Right cardiac atrium (tissue), 5 donors: ENCODE measurements around the gene SEL1L3. TPM values are rescaled to one million over a fixed set of nuclear protein-coding genes. Genes with fewer than 3 reads are reported as not detected.

Experiments
- ATAC-seq, 2 donors: fragments of 200-7000 bp; cut with Tn5 transposase; one replicate each; pipeline versions ENCODE4 v1.8.0 to v1.9.1; 2020; ENCODE audit warnings: moderate library complexity in 2 of 2, mild to moderate bottlenecking in 1 of 2
- DNase-seq, 3 donors: peaks; one replicate each; pipeline ENCODE4 v3.0.0-alpha.2; 2020
- H3K27ac ChIP-seq: one replicate; pipeline ENCODE4 v1.5.1; 2013; ENCODE audit warnings: mild to moderate bottlenecking, low read length, control low read depth, moderate library complexity
- H3K27me3 ChIP-seq: one replicate; pipeline ENCODE4 v1.6.1; 2013; ENCODE audit not compliant: control insufficient read depth, insufficient read depth
- H3K4me1 ChIP-seq: one replicate; pipeline ENCODE4 v1.6.1; 2013; ENCODE audit warnings: low read length; ENCODE audit not compliant: control insufficient read depth, insufficient read depth
- H3K4me3 ChIP-seq: one replicate; pipeline ENCODE4 v1.5.1; 2013; ENCODE audit warnings: low read length, control low read depth
- H3K9me3 ChIP-seq: one replicate; pipeline ENCODE4 v1.6.1; 2013; ENCODE audit warnings: low read length; ENCODE audit not compliant: control insufficient read depth
- WGBS: extraction: QIAGEN DNeasy Blood & Tissue Kit; methylation state at CpG from one replicate; pipeline ENCODE4 v1.1.7; 2013; 5-methylcytosine and 5-hydroxymethylcytosine counted together
- intact Hi-C, 4 donors: fragments of 100-400 bp; cut with DNase I; formaldehyde crosslinking; loops; one replicate each; pipeline versions ENCODE4 v1.11.0 to v1.14.0; 2022 to 2023
- polyA plus RNA-seq: library from polyadenylated mRNA; stranded (reverse); fragments of 200-250 nt; gene quantifications from one replicate; pipeline ENCODE4 v1.2.3, GENCODE V29; 2013
- total RNA-seq, 4 donors: library from RNA; stranded (reverse); fragmentation: NEBNext Ultra II Directional; extraction: Animal tissue kit (Norgen Biotek cat#: 25700); gene quantifications; one replicate each; pipeline ENCODE4 v1.2.1, GENCODE V29; 2021
- donor health status: healthy with polysubstance abuse.
- donor health status: DM: no; HTN: yes; CAD: no.
- donor health status: DM: no; HTN: no; CAD: no.
- donor health status: DM: no; HTN: yes; CAD: no; lungs with severe emphysema.
- donor health status: DM: yes; HTN: yes; CAD: no.

SEL1L3 gene
- total and polyA plus RNA-seq, 5 donors: 1.7 to 3.1 (median 2.7) TPM

- Histone ChIP-seq H3K4me3 (no peak overlapping the region), H3K27me3 (no peaks in the 10 kb centered on the region), H3K4me1 (no peaks in the 10 kb centered on the region), H3K27ac (no peak overlapping the region), H3K9me3 (no peaks in the 10 kb centered on the region)
- DNase-seq: no peak
- ATAC-seq: no peak
- 87% methylated on average over 11 of the region's 11 CpGs for WGBS
- intact Hi-C loops: no loop called here
Observed at GRCh38 chr4:25760518-25761157, 102.2 kb downstream of the SEL1L3 start.

DNA sequence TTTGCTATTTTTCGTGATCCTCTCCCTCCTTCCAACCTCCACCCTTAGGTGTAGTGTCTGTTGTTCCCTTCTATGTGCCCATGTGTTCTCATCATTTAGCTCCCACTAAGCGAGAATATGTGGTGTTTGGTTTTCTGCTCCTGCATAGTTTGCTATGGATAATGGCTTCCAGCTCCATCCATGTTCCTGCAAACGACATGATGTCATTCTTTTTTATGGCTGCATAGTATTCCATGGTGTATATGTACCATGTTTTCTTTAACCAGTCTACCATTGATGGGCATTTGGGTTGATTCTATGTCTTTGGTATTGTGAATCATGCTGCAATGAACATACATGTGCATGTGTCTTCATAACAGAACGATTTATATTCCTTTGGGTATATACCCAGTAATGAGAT is 102.7 kb downstream of the SEL1L3 start:
- Histone ChIP-seq H3K27me3 (no peaks in the 10 kb centered on the region), H3K4me1 (no peaks in the 10 kb centered on the region), H3K27ac (no peak overlapping the region), H3K9me3 (no peaks in the 10 kb centered on the region), H3K4me3 (no peak overlapping the region)
- intact Hi-C loops: no loop called here
- 98% methylated on average over 4 of the region's 4 CpGs for WGBS
- ATAC-seq (no peak), DNase-seq (no peak)

DNA sequence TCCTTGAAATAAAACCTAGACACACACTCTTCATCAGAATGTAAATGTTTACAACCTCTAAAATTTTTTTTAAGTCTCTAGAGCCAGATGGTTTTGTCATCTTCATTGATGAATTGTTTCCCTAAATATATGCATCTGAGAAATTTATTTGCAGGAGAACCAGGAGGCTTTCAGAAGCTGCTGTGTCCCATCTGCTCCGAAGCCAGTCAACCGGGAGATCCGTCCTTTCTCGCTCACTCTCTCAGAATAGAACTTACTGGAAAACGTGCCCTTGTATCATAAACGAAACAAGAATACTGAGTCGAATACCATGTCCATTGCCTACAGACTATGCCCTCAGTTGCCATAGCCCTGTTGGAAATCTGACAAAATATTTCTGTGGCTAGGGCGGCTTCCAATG is 103.7 kb downstream of the SEL1L3 start:
- DNase-seq (no peak), ATAC-seq (no peak)
- intact Hi-C loops: no loop called here
- no peak overlapping the region for H3K27ac ChIP-seq
- no peaks in the 10 kb centered on the region for H3K4me1 ChIP-seq
- WGBS: 98% methylated on average over 8 of the region's 8 CpGs
- no peaks in the 10 kb centered on the region for H3K27me3 ChIP-seq
- no peaks in the 10 kb centered on the region for H3K9me3 ChIP-seq
- H3K4me3 ChIP-seq: no peak overlapping the region

GRCh38 chr4:25757452-25757851 is 105.3 kb downstream of the SEL1L3 start:
- WGBS: 94% methylated on average over 8 of the region's 8 CpGs
- H3K27ac ChIP-seq: no peak overlapping the region
- intact Hi-C loops: no loop called here
- H3K4me3 ChIP-seq: no peak overlapping the region
- H3K9me3 ChIP-seq: no peaks in the 10 kb centered on the region
- DNase-seq (no peak), ATAC-seq (no peak)
- no peaks in the 10 kb centered on the region for H3K27me3 ChIP-seq
- H3K4me1 ChIP-seq: no peaks in the 10 kb centered on the region

DNA sequence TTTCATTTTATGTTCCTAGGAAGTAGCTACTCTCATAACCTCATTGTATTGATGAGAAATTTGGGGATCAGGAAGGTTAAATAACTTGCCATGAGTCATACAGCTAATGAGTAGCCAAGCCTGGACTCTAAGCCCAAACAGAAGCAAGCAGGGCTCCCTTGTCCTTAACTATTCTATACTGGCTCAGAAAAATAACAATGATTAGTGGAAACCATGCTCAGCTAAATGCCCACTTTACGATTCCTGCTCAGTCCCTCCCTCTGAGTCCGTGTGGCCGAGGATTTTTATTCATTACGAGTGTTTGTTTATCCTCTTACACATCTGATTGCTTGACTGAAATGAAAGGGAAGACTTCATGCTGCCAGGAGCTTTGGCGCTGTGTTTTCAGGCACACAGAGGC is 106.3 kb downstream of the SEL1L3 start:
- no peak for ATAC-seq
- no peak for DNase-seq

DNA sequence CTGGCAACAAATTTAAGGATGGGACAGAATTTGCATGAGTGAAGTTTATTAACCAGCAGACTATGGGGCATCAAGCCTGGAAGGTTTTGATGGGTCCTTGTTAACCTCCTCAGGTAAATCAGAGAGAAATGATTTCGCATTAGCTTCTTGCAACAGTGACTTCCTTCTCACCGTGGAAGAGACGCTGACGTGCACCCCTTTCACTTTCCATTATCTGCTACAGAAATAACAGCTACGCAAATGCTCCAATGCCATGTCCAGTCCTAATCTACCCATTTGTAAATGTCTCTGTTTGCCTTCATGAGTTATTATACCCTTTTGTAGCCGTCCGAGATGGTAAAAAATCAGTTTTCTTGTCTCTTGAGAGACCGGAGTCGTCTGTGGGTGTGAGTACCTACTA is 106.9 kb downstream of the SEL1L3 start:
- Histone ChIP-seq H3K9me3 (no peaks in the 10 kb centered on the region), H3K27me3 (no peaks in the 10 kb centered on the region), H3K27ac (no peak overlapping the region), H3K4me3 (no peak overlapping the region), H3K4me1 (no peaks in the 10 kb centered on the region)
- intact Hi-C loops: no loop called here
- ATAC-seq (no peak), DNase-seq (no peak)
- 85% methylated on average over 9 of the region's 9 CpGs for WGBS

More for the DNA sequence above, 106.3 kb downstream of the SEL1L3 start:
- Histone ChIP-seq H3K4me1 (no peaks in the 10 kb centered on the region), H3K9me3 (no peaks in the 10 kb centered on the region), H3K27me3 (no peaks in the 10 kb centered on the region), H3K27ac (no peak overlapping the region), H3K4me3 (no peak overlapping the region)
- intact Hi-C loops: no loop called here
- WGBS: 82% methylated on average over 5 of the region's 5 CpGs

GRCh38 chr4:25753239-25753638 is 109.5 kb downstream of the SEL1L3 start:
- DNase-seq (no peak), ATAC-seq (no peak)
- no peaks in the 10 kb centered on the region for H3K4me1 ChIP-seq
- no peaks in the 10 kb centered on the region for H3K9me3 ChIP-seq
- 95% methylated on average over 5 of the region's 5 CpGs for WGBS
- no peak overlapping the region for H3K4me3 ChIP-seq
- intact Hi-C loops: no loop called here
- no peaks in the 10 kb centered on the region for H3K27me3 ChIP-seq
- H3K27ac ChIP-seq: no peak overlapping the region

- no peak for ATAC-seq
Observed at GRCh38 chr4:25750874-25751273, 111.9 kb downstream of the SEL1L3 start.

DNA sequence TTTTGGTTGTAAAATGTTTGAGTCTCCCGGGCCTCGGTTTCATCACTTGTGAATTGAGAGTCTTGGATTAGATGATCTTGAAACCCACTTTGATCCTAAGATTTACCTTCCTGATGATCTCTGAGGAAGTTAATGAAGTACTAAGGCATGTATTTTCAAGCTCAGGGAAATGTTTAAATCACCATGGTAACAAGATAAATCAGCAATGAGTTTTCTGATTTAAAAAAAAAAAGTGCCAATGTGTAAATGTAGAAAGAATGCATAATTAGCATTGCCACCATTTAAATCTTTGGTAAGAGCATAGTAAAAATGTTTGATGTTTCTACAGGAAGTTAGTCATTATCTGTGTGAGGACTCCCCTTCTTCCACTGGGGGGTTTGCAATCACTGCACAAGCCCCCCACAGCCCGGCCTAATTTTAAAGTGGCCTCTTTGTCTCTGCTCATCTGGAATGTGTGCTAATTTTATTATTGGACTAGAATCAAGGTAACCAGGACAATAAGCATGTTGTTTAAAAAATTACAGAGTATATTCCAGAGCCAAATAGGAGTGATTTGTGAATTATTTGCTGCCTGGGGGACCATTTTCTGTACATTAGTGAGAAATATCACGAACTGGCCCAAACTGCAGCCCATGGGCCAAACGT is 113.5 kb downstream of the SEL1L3 start:
- no peaks in the 10 kb centered on the region for H3K9me3 ChIP-seq
- no peak overlapping the region for H3K4me3 ChIP-seq
- WGBS: 89% methylated on average over 5 of the region's 5 CpGs
- no peak for DNase-seq
- H3K27me3 ChIP-seq: no peaks in the 10 kb centered on the region
- ATAC-seq: no peak
- no peak overlapping the region for H3K27ac ChIP-seq
- no peaks in the 10 kb centered on the region for H3K4me1 ChIP-seq
- intact Hi-C loops: no loop called here

More at GRCh38 chr4:25750874-25751273, 111.9 kb downstream of the SEL1L3 start:
- Histone ChIP-seq H3K4me1 (no peaks in the 10 kb centered on the region), H3K9me3 (no peaks in the 10 kb centered on the region), H3K4me3 (no peak overlapping the region), H3K27me3 (no peaks in the 10 kb centered on the region), H3K27ac (no peak overlapping the region)
- intact Hi-C loops: no loop called here
- WGBS: 86% methylated on average over 4 of the region's 4 CpGs
- no peak for DNase-seq

DNA sequence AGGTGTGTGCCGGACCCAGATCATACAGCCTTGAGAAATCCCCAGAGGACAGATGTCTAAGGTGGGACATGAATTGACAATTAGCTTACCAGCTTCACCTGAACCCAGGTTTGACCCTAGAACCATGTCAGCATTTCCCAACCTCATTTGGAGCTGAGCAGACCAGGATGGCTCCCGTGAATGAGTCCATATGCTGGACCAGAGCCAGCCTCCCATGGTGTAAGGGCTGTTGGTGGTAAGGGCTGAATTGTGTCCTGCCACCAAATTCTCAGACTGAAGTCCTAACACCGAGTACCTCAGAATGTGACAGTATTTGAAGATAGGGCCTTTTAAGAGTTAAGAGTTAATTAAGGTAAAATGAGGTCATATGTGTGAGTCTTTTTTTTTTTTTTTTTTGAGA is 118.8 kb downstream of the SEL1L3 start:
- Histone ChIP-seq H3K27ac (no peak overlapping the region), H3K4me3 (no peak overlapping the region), H3K27me3 (no peaks in the 10 kb centered on the region), H3K4me1 (no peaks in the 10 kb centered on the region), H3K9me3 (no peaks in the 10 kb centered on the region)
- ATAC-seq: no peak
- 82% methylated on average over 3 of the region's 3 CpGs for WGBS
- no peak for DNase-seq
- intact Hi-C loops: no loop called here

GRCh38 chr4:25729564-25729963 is 133.2 kb downstream of the SEL1L3 start:
- Histone ChIP-seq H3K4me1 (no peaks in the 10 kb centered on the region), H3K27ac (no peak overlapping the region), H3K9me3 (no peaks in the 10 kb centered on the region), H3K27me3 (no peaks in the 10 kb centered on the region), H3K4me3 (no peak overlapping the region)
- ATAC-seq: no peak
- WGBS: 94% methylated on average over 9 of the region's 9 CpGs
- DNase-seq: no peak
- intact Hi-C loops: no loop called here
